SK-N-SH (cell line): ENCODE measurements around the gene DHODH. TPM values are rescaled to one million over a fixed set of nuclear protein-coding genes. Genes with fewer than 3 reads are reported as not detected.

ENCODE experiments used
- CTCF ChIA-PET: fragments of 300-600, 350-600 bp; formaldehyde crosslinking; extraction: SDS; loops from one replicate; lab custom pipeline; 2021; lab: Yijun Ruan, JAX
- POLR2A ChIA-PET: fragments of 350-600 bp; sonication (Branson Sonifier 250); formaldehyde crosslinking; extraction: SDS; loops from one replicate; lab custom pipeline; 2020; ENCODE audit warnings: antibody characterized with exemption, inconsistent platforms; lab: Yijun Ruan, JAX
- DNase-seq: peaks from one replicate; pipeline ENCODE4 v3.0.0; 2012
- H2AFZ ChIP-seq: fragments of 200-600 bp; sonication (generic); 2 replicates; pipeline ENCODE4 v1.8.1; 2016; ENCODE audit warnings: antibody characterized with exemption, mild to moderate bottlenecking, low read depth
- H3F3A ChIP-seq: fragments of 200-600 bp; sonication (generic); replicated peaks from 2 replicates; pipeline ENCODE3; 2016; ENCODE audit warnings: antibody characterized with exemption, mild to moderate bottlenecking; ENCODE audit not compliant: insufficient read depth
- H3K27ac ChIP-seq, 2 experiments: fragments of 200-500 bp in 1 of 2; fragments of 200-600 bp in 1 of 2; sonication (Bioruptor generic) in 1 of 2; sonication (generic), shearing (Covaris generic) in 1 of 2; 2 replicates each; pipeline versions ENCODE4 v1.5.1 to v1.6.1; 2014 to 2016; ENCODE audit warnings: low read depth in 2 of 2, inconsistent platforms in 1 of 2, low read length in 1 of 2, mild to moderate bottlenecking in 1 of 2, mixed read lengths in 1 of 2
- H3K27me3 ChIP-seq: fragments of 200-600 bp; sonication (generic), shearing (Covaris generic); 2 replicates; pipeline ENCODE4 v1.6.1; 2016; ENCODE audit warnings: mixed run types; ENCODE audit not compliant: insufficient read depth
- H3K36me3 ChIP-seq, 2 experiments: fragments of 200-500 bp in 1 of 2; fragments of 200-600 bp in 1 of 2; sonication (Bioruptor generic) in 1 of 2; sonication (generic) in 1 of 2; replicated peaks in 1 of 2; 2 replicates each; pipeline versions ENCODE3 to v1.5.1; 2014 to 2016; ENCODE audit warnings: low read length in 1 of 2, mild to moderate bottlenecking in 1 of 2; ENCODE audit not compliant: insufficient read depth in 2 of 2, control insufficient read depth in 1 of 2
- H3K4me1 ChIP-seq, 2 experiments: fragments of 200-500 bp in 1 of 2; fragments of 200-600 bp in 1 of 2; sonication (Bioruptor generic) in 1 of 2; sonication (generic), shearing (Covaris generic) in 1 of 2; 2 replicates each; pipeline versions ENCODE4 v1.5.1 to v1.6.1; 2014 to 2016; ENCODE audit warnings: low read depth in 1 of 2, low read length in 1 of 2, mixed run types in 1 of 2; ENCODE audit not compliant: insufficient read depth in 2 of 2, control insufficient read depth in 1 of 2
- H3K4me2 ChIP-seq: fragments of 200-600 bp; sonication (generic), shearing (Covaris generic); 2 replicates; pipeline ENCODE4 v1.6.1; 2017; ENCODE audit warnings: mixed run types
- H3K4me3 ChIP-seq, 2 experiments: fragments of 200-500 bp in 1 of 2; fragments of 200-600 bp in 1 of 2; sonication (Bioruptor generic) in 1 of 2; sonication (generic), shearing (Covaris generic) in 1 of 2; 2 replicates each; pipeline versions ENCODE4 v1.5.1 to v1.8.1; 2014 to 2016; ENCODE audit warnings: low read depth in 2 of 2, inconsistent platforms in 1 of 2, low read length in 1 of 2, mild to moderate bottlenecking in 1 of 2, mixed read lengths in 1 of 2, moderate library complexity in 1 of 2
- H3K79me2 ChIP-seq: fragments of 200-600 bp; sonication (generic); 2 replicates; pipeline ENCODE4 v1.8.1; 2017; ENCODE audit warnings: mild to moderate bottlenecking; ENCODE audit not compliant: insufficient read depth
- H3K9ac ChIP-seq: fragments of 200-600 bp; sonication (generic); 2 replicates; pipeline ENCODE4 v1.6.1; 2017; ENCODE audit warnings: mixed run types
- H3K9me2 ChIP-seq: fragments of 200-600 bp; sonication (generic); 2 replicates; pipeline ENCODE4 v1.6.1; 2017; ENCODE audit warnings: mixed run types
- H3K9me3 ChIP-seq: fragments of 200-600 bp; sonication (generic); 2 replicates; pipeline ENCODE4 v1.6.1; 2017; ENCODE audit warnings: mixed run types, mild to moderate bottlenecking, moderate library complexity
- H4K20me1 ChIP-seq: fragments of 200-600 bp; sonication (generic); 2 replicates; pipeline ENCODE4 v1.6.1; 2017; ENCODE audit warnings: mild to moderate bottlenecking, mixed run types; ENCODE audit not compliant: insufficient read depth
- CHD2 ChIP-seq: fragments of 150-350 bp; IDR thresholded peaks from 2 replicates; pipeline ENCODE4 v1.6.1; 2018; ENCODE audit warnings: low read length; ENCODE audit not compliant: partially characterized antibody
- CTCF ChIP-seq: fragments of 200-600 bp; sonication (generic); IDR thresholded peaks from 2 replicates; pipeline ENCODE4 v1.6.1; 2017; ENCODE audit warnings: antibody characterized with exemption, mild to moderate bottlenecking, moderate library complexity
- ELF1 ChIP-seq: IDR thresholded peaks from 2 replicates; pipeline ENCODE4 v1.4.0; 2012
- EP300 ChIP-seq, 2 experiments: IDR thresholded peaks; 2 replicates each; pipeline versions ENCODE4 v1.4.0 to v1.6.1; 2012; ENCODE audit warnings: borderline replicate concordance in 1 of 2, low read depth in 1 of 2, low read length in 1 of 2
- FOSL2 ChIP-seq: IDR thresholded peaks from 2 replicates; pipeline ENCODE4 v1.4.0; 2012; ENCODE audit warnings: low read depth, mild to moderate bottlenecking, moderate library complexity, borderline replicate concordance
- FOXM1 ChIP-seq: IDR thresholded peaks from 2 replicates; pipeline ENCODE4 v1.4.0; 2012; ENCODE audit warnings: low read depth, mild to moderate bottlenecking
- GABPA ChIP-seq: IDR thresholded peaks from 2 replicates; pipeline ENCODE4 v1.4.0; 2012; ENCODE audit warnings: low read depth, mild to moderate bottlenecking
- IRF3 ChIP-seq: fragments of 150-350 bp; IDR thresholded peaks from 2 replicates; pipeline ENCODE4 v1.6.1; 2016; ENCODE audit warnings: mild to moderate bottlenecking, low read depth, low read length
- MAX ChIP-seq: IDR thresholded peaks from 2 replicates; pipeline ENCODE4 v1.4.0; 2012; ENCODE audit warnings: low read depth
- MXI1 ChIP-seq: IDR thresholded peaks from 2 replicates; pipeline ENCODE4 v1.6.1; 2012; ENCODE audit warnings: mild to moderate bottlenecking, low read depth, low read length, improper control_type of control experiment
- NRF1 ChIP-seq: IDR thresholded peaks from 2 replicates; pipeline ENCODE4 v1.6.1; 2012; ENCODE audit warnings: low read depth, mild to moderate bottlenecking, low read length
- PBX3 ChIP-seq: IDR thresholded peaks from 2 replicates; pipeline ENCODE4; 2012
- SIN3A ChIP-seq: IDR thresholded peaks from 2 replicates; pipeline ENCODE4 v1.6.1; 2012; ENCODE audit warnings: low read depth, mild to moderate bottlenecking, low read length, moderate library complexity, borderline replicate concordance
- TAF1 ChIP-seq: IDR thresholded peaks from 2 replicates; pipeline ENCODE4 v1.6.1; 2012; ENCODE audit warnings: low read depth, mild to moderate bottlenecking, low read length, moderate library complexity, borderline replicate concordance
- TCF12 ChIP-seq: IDR thresholded peaks from 2 replicates; pipeline ENCODE4 v1.4.0; 2012
- TEAD4 ChIP-seq: IDR thresholded peaks from 2 replicates; pipeline ENCODE4 v1.4.0; 2012; ENCODE audit warnings: mild to moderate bottlenecking, borderline replicate concordance; ENCODE audit not compliant: insufficient read depth
- USF1 ChIP-seq: IDR thresholded peaks from 2 replicates; pipeline ENCODE4 v1.4.0; 2012; ENCODE audit warnings: low read depth, borderline replicate concordance
- WGBS: methylation state at CpG from one replicate; pipeline ENCODE4 v1.1.6; 2017; ENCODE audit warnings: low lambda C conversion rate; 5-methylcytosine and 5-hydroxymethylcytosine counted together
- polyA plus RNA-seq, 3 experiments: library from polyadenylated mRNA; depleted of rRNA; stranded (reverse); fragments of >200 nt; gene quantifications; 2 replicates each; pipeline ENCODE4 v1.2.3, GENCODE V29; 2012

The DHODH gene
- polyA plus RNA-seq, 1 of the 3 experiments (the other 2 are of a cell fraction), result 10.9 TPM

- TF ChIP-seq MAX (no peak), TCF12 (no peak), CHD2 (no peak), IRF3 (no peak), FOSL2 (no peak), NRF1 (no peak), ELF1 (no peak), FOXM1 (no peak), USF1 (no peak), TAF1 (no peak)
- ChIA-PET POLR2A (no interaction called here), CTCF (interaction anchor here (1.5 kb wide), 1 partner anchor 84 kb away, joined by 4 read pairs; no protein-coding TSS in a partner anchor)
- Histone ChIP-seq H3K4me2 (no peak overlapping the region), H3K27me3 (no peaks in the 10 kb centered on the region), H3K4me1 (no peaks in the 10 kb centered on the region), H3K4me3 (no peak overlapping the region), H3K9ac (no peak overlapping the region), H4K20me1 (no peaks in the 10 kb centered on the region), H3K9me2 (no peaks in the 10 kb centered on the region), H3F3A (no peaks in the 10 kb centered on the region), H3K9me3 (no peaks in the 10 kb centered on the region), H3K79me2 (no peaks in the 10 kb centered on the region), H3K27ac (no peak overlapping the region), H2AFZ (no peak overlapping the region), H3K36me3 (no peaks in the 10 kb centered on the region)
- no peak for DNase-seq
- 74% methylated on average over 4 of the region's 4 CpGs for WGBS
Observed at GRCh38 chr16:71966932-71967331, 41.6 kb upstream of the DHODH start.

- Histone ChIP-seq H3F3A (no peaks in the 10 kb centered on the region), H3K9me3 (no peaks in the 10 kb centered on the region), H3K79me2 (no peaks in the 10 kb centered on the region), H3K4me1 (no peaks in the 10 kb centered on the region), H4K20me1 (no peaks in the 10 kb centered on the region), H3K9ac (no peak overlapping the region), H2AFZ (no peak overlapping the region), H3K36me3 (no peaks in the 10 kb centered on the region), H3K4me2 (no peak overlapping the region), H3K27me3 (no peaks in the 10 kb centered on the region), H3K27ac (no peak overlapping the region), H3K9me2 (no peaks in the 10 kb centered on the region), H3K4me3 (no peak overlapping the region)
- WGBS, result 67% methylated on average over 2 of the region's 2 CpGs
- TF ChIP-seq CTCF (no peak), TEAD4 (no peak), NRF1 (no peak), PBX3 (no peak), GABPA (no peak), EP300 (IDR thresholded peaks at IDR 0.05; ENCODE audit: borderline replicate concordance in 1 of 2, low read depth in 1 of 2, low read length in 1 of 2) (no peak), MXI1 (no peak), SIN3A (no peak)
- DNase-seq, result no peak
- ChIA-PET CTCF (interaction anchor here (0.8 kb wide), 1 partner anchor 14 kb away, joined by 3 read pairs; no protein-coding TSS in a partner anchor), POLR2A (no interaction called here)
Observed at GRCh38 chr16:71969353-71969752, 39.2 kb upstream of the DHODH start.
